Thoracic aorta (tissue), 2 donors: ENCODE data around the gene KRT81. TPM values are rescaled to one million over a fixed set of nuclear protein-coding genes. Genes with fewer than 3 reads are reported as not detected.
"Not testable (repeated sequence)": the region's sequence is repeated elsewhere in the genome, so short reads cannot be mapped to it uniquely, and the experiment has no call there.

ENCODE experiments used
- ATAC-seq: fragments of 150-250 bp; one replicate; pipeline ENCODE4 v1.8.0; 2017; ENCODE audit warnings: low read depth; ENCODE audit not compliant: insufficient number of reproducible peaks, low FRiP score
- DNase-seq: peaks from one replicate; pipeline ENCODE4 v3.0.0-alpha.2; 2020; ENCODE audit warnings: low spot score
- H3K27ac ChIP-seq, 2 donors: fragments of 200-600 bp; sonication (generic); 1 replicate in 1 of 2; 2 replicates in 1 of 2; pipeline ENCODE4 v1.5.1; 2016; ENCODE audit warnings: mild to moderate bottlenecking in 2 of 2, moderate library complexity in 2 of 2
- H3K27me3 ChIP-seq: fragments of 200-600 bp; sonication (generic); replicated peaks from 2 replicates; pipeline ENCODE4 v1.6.0; 2016; ENCODE audit warnings: mild to moderate bottlenecking; ENCODE audit not compliant: insufficient read depth
- H3K36me3 ChIP-seq: fragments of 200-600 bp; sonication (generic); one replicate; pipeline ENCODE4 v1.5.1; 2016
- H3K4me1 ChIP-seq, 2 donors: fragments of 200-600 bp; sonication (generic); 1 replicate in 1 of 2; 2 replicates in 1 of 2; pipeline versions ENCODE4 v1.5.1 to v1.6.0; 2016; ENCODE audit warnings: low read depth in 2 of 2, mild to moderate bottlenecking in 1 of 2; ENCODE audit not compliant: control insufficient read depth in 1 of 2
- H3K4me3 ChIP-seq: fragments of 200-600 bp; sonication (generic); 2 replicates; pipeline ENCODE4 v1.5.1; 2016; ENCODE audit warnings: mild to moderate bottlenecking
- H3K9me3 ChIP-seq: fragments of 200-600 bp; sonication (generic); 2 replicates; pipeline ENCODE4 v1.5.1; 2016
- CTCF ChIP-seq: fragments of 200-600 bp; sonication (generic); IDR thresholded peaks from one replicate; pipeline ENCODE4 v1.5.1; 2019; ENCODE audit warnings: antibody characterized with exemption
- total RNA-seq, 2 donors: library from RNA; depleted of rRNA; stranded (reverse); fragments of >200 nt; gene quantifications; one replicate each; pipeline versions ENCODE4 v1.1.0 to v1.2.3, GENCODE V29; 2016

KRT81 gene
- total RNA-seq, 2 donors from 2014 or later: 5.1 TPM; not detected in 1

DNA sequence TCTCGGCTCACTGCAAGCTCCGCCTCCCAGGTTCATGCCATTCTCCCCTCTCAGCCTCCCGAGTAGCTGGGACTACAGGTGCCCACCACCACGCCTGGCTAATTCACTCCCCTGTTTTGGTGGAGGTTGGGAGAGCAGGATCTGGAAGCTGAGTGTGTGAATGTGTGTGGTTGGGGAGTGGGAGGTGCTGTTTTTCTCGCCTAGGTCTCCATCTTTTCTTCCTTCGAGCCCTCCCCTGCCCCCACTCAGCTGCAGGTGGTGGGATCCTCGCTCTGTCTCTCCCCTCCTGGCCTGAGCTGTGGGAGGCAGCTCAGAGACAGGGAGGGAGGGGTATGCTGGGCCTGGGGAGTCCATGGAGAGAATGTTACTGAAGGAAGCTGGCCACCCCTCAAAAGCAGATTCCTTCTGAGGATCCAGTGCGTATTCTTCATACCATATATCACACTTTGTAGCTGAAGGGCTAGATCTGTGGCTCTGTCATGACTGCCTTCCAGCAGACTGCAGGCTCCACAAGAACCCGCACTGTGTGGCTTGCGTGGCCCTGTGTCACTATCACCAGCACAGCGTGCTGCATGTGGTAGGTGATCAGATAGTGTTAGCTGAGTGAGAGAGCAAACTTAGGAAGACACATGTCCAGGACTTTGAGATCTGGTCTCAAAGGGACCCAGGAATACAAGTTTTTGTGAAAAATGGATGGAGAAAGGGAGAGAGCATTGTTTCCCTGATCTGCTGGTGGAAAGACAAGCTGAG is 27.1 kb upstream of the KRT81 start:
- Histone ChIP-seq H3K9me3 (no peaks in the 10 kb centered on the region), H3K4me1 (no peaks in the 10 kb centered on the region), H3K36me3 (no peaks in the 10 kb centered on the region), H3K27me3 (no peaks in the 10 kb centered on the region), H3K4me3 (no peak overlapping the region), H3K27ac (no peak overlapping the region)
- TF ChIP-seq CTCF: no peak
- ATAC-seq (no peak), DNase-seq (no peak)

DNA sequence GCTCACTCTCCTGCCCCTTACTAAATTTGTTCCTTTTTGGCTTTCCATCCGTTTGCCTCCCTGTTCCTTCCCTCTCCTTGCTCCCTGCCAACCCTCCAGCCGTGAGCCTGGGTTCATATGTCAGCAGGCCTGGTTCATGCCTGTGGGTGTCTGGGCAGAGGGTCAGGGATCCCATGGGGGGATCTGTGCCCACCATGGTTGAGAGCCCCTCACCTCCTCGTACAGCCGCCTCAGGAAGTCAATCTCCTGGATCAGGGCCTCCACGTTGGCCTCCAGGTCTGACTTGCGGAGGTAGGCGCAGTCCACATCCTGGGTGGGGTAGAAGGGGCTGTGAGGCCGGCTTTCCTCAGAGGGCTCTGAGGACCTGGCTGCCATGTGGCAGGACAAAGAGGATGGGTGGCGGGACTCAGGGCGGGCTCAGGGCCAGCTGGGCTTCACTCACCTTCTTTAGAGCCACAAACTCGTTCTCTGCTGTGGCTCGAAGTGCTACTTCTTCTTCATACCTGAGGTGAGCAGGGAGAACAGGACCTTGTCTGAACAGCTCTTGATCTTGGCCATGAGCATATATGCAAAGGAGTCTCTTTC is 26.2 kb upstream of the KRT81 start:
- no peak for TF ChIP-seq CTCF
- no peak overlapping the region for H3K4me3 ChIP-seq
- DNase-seq (no peak), ATAC-seq (no peak)
- no peaks in the 10 kb centered on the region for H3K36me3 ChIP-seq
- no peaks in the 10 kb centered on the region for H3K9me3 ChIP-seq
- no peaks in the 10 kb centered on the region for H3K27me3 ChIP-seq
- H3K4me1 ChIP-seq: no peaks in the 10 kb centered on the region
- no peak overlapping the region for H3K27ac ChIP-seq

DNA sequence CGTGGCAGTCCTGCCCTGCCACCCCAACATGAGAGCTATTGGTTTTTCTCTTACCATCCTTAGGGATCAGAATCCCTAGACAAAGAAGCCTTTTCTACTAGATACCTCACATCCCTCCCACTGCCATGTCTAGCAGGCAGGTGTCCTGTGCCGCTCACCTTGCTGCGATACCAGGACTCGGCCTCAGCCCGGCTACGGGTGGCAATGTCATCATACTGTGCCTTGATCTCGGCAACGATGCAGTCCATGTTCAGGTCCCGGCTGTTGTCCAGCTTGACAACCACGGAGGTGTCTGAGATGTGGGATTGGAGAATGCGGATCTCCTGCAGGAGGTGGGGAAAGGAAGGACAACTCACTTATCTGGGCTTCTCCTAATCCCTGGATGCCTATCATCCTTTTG is 25.4 kb upstream of the KRT81 start:
- Histone ChIP-seq H3K4me1 (no peaks in the 10 kb centered on the region), H3K36me3 (no peaks in the 10 kb centered on the region), H3K27ac (no peak overlapping the region), H3K9me3 (no peaks in the 10 kb centered on the region), H3K4me3 (no peak overlapping the region), H3K27me3 (no peaks in the 10 kb centered on the region)
- TF ChIP-seq CTCF: no peak
- DNase-seq: no peak
- ATAC-seq: no peak

DNA sequence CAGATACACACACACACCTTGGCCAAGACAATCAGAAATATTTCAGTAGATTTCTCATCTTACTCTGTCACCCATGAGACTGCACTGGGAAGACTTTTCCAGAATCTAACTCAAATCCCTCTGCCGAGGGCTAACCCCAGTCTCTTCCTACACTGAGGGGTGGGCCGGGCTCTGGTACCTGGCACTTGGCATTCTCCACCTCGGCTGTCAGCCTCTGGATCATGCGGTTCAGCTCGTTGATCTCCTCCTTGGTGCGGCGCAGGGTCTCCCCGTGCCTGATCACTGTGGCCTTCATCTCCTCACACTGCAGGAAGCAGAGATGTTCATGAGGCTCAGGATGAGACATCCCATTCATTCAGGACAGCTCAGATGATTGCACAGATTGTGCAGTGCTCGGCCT is 25.0 kb upstream of the KRT81 start:
- no peak overlapping the region for H3K27ac ChIP-seq
- no peak for ATAC-seq

DNA sequence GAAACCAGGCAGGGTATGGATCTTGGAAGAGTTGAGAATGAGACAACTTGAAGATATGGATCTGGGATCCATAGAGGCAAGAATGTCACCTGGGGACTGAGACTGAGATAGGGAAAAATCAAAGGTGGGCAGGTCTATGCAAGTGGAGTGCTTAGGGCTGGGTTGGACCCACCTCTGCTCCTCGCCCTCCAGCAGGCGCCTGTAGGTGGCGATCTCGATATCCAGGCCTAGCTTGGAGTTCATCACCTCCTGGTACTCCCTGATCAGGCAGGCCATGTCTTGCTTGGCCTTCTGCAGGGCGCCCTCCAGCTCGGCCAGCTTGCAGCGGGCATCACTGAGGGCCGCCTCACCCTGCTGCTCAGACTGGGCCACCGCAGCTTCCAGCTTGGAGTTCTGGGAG is 24.4 kb upstream of the KRT81 start:
- not testable (repeated sequence) for H3K4me3 ChIP-seq, H3K27ac ChIP-seq, H3K36me3 ChIP-seq, DNase-seq, H3K9me3 ChIP-seq, H3K27me3 ChIP-seq, ATAC-seq, H3K4me1 ChIP-seq

More for the DNA sequence above, 25.0 kb upstream of the KRT81 start:
- H3K27me3 ChIP-seq: no peaks in the 10 kb centered on the region
- H3K4me3 ChIP-seq: no peak overlapping the region
- DNase-seq: no peak
- TF ChIP-seq CTCF: no peak
- no peaks in the 10 kb centered on the region for H3K4me1 ChIP-seq
- H3K36me3 ChIP-seq: no peaks in the 10 kb centered on the region
- no peaks in the 10 kb centered on the region for H3K9me3 ChIP-seq

GRCh38 chr12:52314511-52314910 is 23.2 kb upstream of the KRT81 start:
- Histone ChIP-seq H3K27me3 (no peaks in the 10 kb centered on the region), H3K4me3 (no peak overlapping the region), H3K27ac (no peak overlapping the region), H3K36me3 (no peaks in the 10 kb centered on the region), H3K4me1 (no peaks in the 10 kb centered on the region), H3K9me3 (no peaks in the 10 kb centered on the region)
- no peak for TF ChIP-seq CTCF
- DNase-seq (no peak), ATAC-seq (no peak)
